Tibial nerve (tissue), 4 donors: ENCODE data around the gene ZNF486. TPM values are rescaled to one million over a fixed set of nuclear protein-coding genes. Genes with fewer than 3 reads are reported as not detected.
"Not testable (repeated sequence)": the region's sequence is repeated elsewhere in the genome, so short reads cannot be mapped to it uniquely, and the experiment has no call there.

Source experiments
- DNase-seq, 2 donors: peaks; one replicate each; pipeline ENCODE4 v3.0.0-alpha.2; 2019; ENCODE audit warnings: low spot score in 2 of 2
- H3K27ac ChIP-seq, 4 donors: fragments of 200-600 bp; sonication (generic) in 3 of 4; one replicate each; pipeline ENCODE4 v1.5.1; 2017 to 2019; ENCODE audit warnings: mild to moderate bottlenecking in 1 of 4
- H3K27me3 ChIP-seq, 2 donors: fragments of 200-600 bp; sonication (generic) in 1 of 2; one replicate each; pipeline versions ENCODE4 v1.5.1 to v1.6.0; 2017 to 2019
- H3K36me3 ChIP-seq, 3 donors: fragments of 200-600 bp; sonication (generic); one replicate each; pipeline ENCODE4 v1.5.1; 2018 to 2019
- H3K4me1 ChIP-seq, 4 donors: fragments of 200-600 bp; sonication (generic) in 3 of 4; one replicate each; pipeline ENCODE4 v1.5.1; 2017 to 2019
- H3K4me3 ChIP-seq, 4 donors: fragments of 200-600 bp; sonication (generic) in 3 of 4; one replicate each; pipeline ENCODE4 v1.5.1; 2017 to 2019; ENCODE audit warnings: mild to moderate bottlenecking in 1 of 4, moderate library complexity in 1 of 4
- H3K9me3 ChIP-seq, 4 donors: fragments of 200-600 bp; sonication (generic) in 3 of 4; one replicate each; pipeline ENCODE4 v1.5.1; 2017 to 2019
- EP300 ChIP-seq, 2 donors: sonication (generic); formaldehyde crosslinking; IDR thresholded peaks; one replicate each; pipeline ENCODE4 v1.6.1; 2017; ENCODE audit warnings: antibody characterized with exemption in 2 of 2, mild to moderate bottlenecking in 1 of 2
- POLR2A ChIP-seq, 2 donors: fragments of 450-650 bp; IDR thresholded peaks; one replicate each; pipeline ENCODE4 v1.6.1; 2017; ENCODE audit warnings: antibody characterized with exemption in 2 of 2, mild to moderate bottlenecking in 2 of 2, moderate library complexity in 2 of 2
- WGBS, 2 donors: methylation state at CpG; one replicate each; pipeline ENCODE4 v1.1.5; 2018; 5-methylcytosine and 5-hydroxymethylcytosine counted together
- total RNA-seq, 4 donors: library from RNA; depleted of rRNA; stranded (reverse); fragments of >200 nt; gene quantifications; one replicate each; pipeline ENCODE4 v1.1.0, GENCODE V29; 2016
- TF ChIP-seq, protein P1 (sequence below), 5 experiments: fragments of 200-600 bp in 3 of 5; fragments of 450-650 bp in 2 of 5; sonication (generic) in 3 of 5; IDR thresholded peaks; one replicate each; pipeline ENCODE4 v1.5.1; 2016 to 2019; ENCODE audit warnings: antibody characterized with exemption in 5 of 5, mild to moderate bottlenecking in 3 of 5, moderate library complexity in 2 of 5

ZNF486 gene
- total RNA-seq, 4 donors from 2014 or later: 2.7 to 5.5 (median 3.7) TPM

DNA sequence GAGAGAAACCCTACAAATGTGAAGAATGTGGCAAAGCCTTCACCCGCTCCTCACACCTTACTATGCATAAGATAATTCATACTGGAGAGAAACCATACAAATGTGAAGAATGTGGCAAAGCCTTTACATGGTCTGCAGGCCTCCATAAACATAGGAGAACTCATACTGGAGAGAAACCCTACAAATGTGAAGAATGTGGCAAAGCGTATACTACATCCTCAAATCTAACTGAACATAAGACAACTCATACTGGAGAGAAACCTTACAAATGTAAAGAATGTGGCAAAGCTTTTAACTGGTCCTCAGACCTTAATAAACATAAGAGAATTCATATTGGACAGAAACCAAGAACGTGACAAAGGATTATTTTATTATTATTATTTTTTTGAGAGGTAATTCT lies 30.7 kb downstream of the ZNF486 start:
- WGBS, 2 donors: 99% methylated on average over 3 of the region's 3 CpGs
- H3K4me3 ChIP-seq: no peak overlapping the region

GRCh38 chr19:20209051-20209450 lies 42.0 kb downstream of the ZNF486 start:
- H3K36me3 ChIP-seq: no peaks in the 10 kb centered on the region
- DNase-seq: no peak
- 44 to 54% methylated on average over 2 of the region's 2 CpGs for WGBS, 2 donors
- H3K4me3 ChIP-seq: no peak overlapping the region
- TF ChIP-seq, protein P1, sequence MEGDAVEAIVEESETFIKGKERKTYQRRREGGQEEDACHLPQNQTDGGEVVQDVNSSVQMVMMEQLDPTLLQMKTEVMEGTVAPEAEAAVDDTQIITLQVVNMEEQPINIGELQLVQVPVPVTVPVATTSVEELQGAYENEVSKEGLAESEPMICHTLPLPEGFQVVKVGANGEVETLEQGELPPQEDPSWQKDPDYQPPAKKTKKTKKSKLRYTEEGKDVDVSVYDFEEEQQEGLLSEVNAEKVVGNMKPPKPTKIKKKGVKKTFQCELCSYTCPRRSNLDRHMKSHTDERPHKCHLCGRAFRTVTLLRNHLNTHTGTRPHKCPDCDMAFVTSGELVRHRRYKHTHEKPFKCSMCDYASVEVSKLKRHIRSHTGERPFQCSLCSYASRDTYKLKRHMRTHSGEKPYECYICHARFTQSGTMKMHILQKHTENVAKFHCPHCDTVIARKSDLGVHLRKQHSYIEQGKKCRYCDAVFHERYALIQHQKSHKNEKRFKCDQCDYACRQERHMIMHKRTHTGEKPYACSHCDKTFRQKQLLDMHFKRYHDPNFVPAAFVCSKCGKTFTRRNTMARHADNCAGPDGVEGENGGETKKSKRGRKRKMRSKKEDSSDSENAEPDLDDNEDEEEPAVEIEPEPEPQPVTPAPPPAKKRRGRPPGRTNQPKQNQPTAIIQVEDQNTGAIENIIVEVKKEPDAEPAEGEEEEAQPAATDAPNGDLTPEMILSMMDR (IDR thresholded peaks at IDR 0.05): no peak
- TF ChIP-seq EP300 (IDR thresholded peaks at IDR 0.05) (no peak), POLR2A (IDR thresholded peaks at IDR 0.05) (no peak)
- H3K4me1 ChIP-seq: no peaks in the 10 kb centered on the region
- H3K27ac ChIP-seq: no peak overlapping the region
- H3K27me3 ChIP-seq: no peaks in the 10 kb centered on the region
- peaks cover 0 to under 1% (median 0%) of the 10 kb centered on the region in 4 donors for H3K9me3 ChIP-seq

More for the DNA sequence above, 30.7 kb downstream of the ZNF486 start:
- H3K27me3 ChIP-seq: no peaks in the 10 kb centered on the region
- peaks cover 0 to 76% (median 22%) of the 10 kb centered on the region in 4 donors for H3K9me3 ChIP-seq
- TF ChIP-seq POLR2A (IDR thresholded peaks at IDR 0.05): no peak
- TF ChIP-seq, protein P1 (IDR thresholded peaks at IDR 0.05): no peak
- no peak for TF ChIP-seq EP300 (IDR thresholded peaks at IDR 0.05)
- DNase-seq: no peak
- H3K4me1 ChIP-seq: no peaks in the 10 kb centered on the region
- H3K36me3 ChIP-seq: peaks cover 0 to 74% (median 13%) of the 10 kb centered on the region in 3 donors
- H3K27ac ChIP-seq: no peak overlapping the region

- not testable (repeated sequence) for H3K36me3 ChIP-seq, H3K27me3 ChIP-seq, DNase-seq, H3K9me3 ChIP-seq, H3K4me1 ChIP-seq, H3K4me3 ChIP-seq, H3K27ac ChIP-seq
- WGBS, 2 donors: 70 to 84% methylated on average over 20 to 26 of the region's 26 CpGs
Measured at GRCh38 chr19:20214366-20214765, 47.4 kb downstream of the ZNF486 start.

GRCh38 chr19:20221605-20222004 lies 54.6 kb downstream of the ZNF486 start:
- H3K4me3 ChIP-seq, H3K9me3 ChIP-seq, DNase-seq, H3K27ac ChIP-seq, H3K36me3 ChIP-seq, H3K4me1 ChIP-seq, H3K27me3 ChIP-seq: not testable (repeated sequence)
- WGBS, 2 donors: 58 to 64% methylated on average over 1 of the region's 1 CpG

DNA sequence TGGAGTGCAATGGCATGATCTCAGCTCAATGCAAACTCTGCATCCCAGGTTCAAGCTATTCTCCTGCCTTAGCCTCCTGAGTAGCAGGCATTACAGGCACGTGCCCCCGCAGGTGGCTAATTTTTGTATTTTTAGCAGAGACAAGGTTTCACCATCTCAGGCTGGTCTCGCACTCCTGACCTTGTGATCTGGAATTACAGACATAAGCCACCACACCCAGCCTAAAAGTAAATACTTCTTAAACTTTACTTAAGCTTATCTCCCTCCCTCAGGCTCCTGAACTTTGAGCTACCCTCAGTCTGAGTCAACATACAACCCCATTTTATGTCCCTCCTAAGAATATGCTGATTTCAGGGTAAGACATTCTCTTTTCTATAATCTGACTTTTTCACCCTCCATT lies 66.1 kb downstream of the ZNF486 start:
- H3K4me1 ChIP-seq: peaks cover 0 to 6% (median 0%) of the 10 kb centered on the region in 4 donors
- no peaks in the 10 kb centered on the region for H3K27me3 ChIP-seq
- H3K9me3 ChIP-seq: peaks cover 0 to 24% (median 0%) of the 10 kb centered on the region in 4 donors
- H3K4me3 ChIP-seq: no peak overlapping the region
- WGBS, 2 donors: 85 to 91% methylated on average over 3 of the region's 3 CpGs
- H3K36me3 ChIP-seq: no peaks in the 10 kb centered on the region
- no peak overlapping the region for H3K27ac ChIP-seq
- TF ChIP-seq EP300 (IDR thresholded peaks at IDR 0.05) (no peak), POLR2A (IDR thresholded peaks at IDR 0.05) (no peak)
- TF ChIP-seq, protein P1 (IDR thresholded peaks at IDR 0.05): no peak
- no peak for DNase-seq

GRCh38 chr19:20235156-20235555 lies 68.1 kb downstream of the ZNF486 start:
- Histone ChIP-seq H3K9me3 (peaks cover 0 to 15% (median 0%) of the 10 kb centered on the region in 4 donors), H3K27ac (no peak overlapping the region), H3K27me3 (no peaks in the 10 kb centered on the region), H3K4me3 (no peak overlapping the region), H3K36me3 (no peaks in the 10 kb centered on the region), H3K4me1 (peaks cover 0 to 6% (median 0%) of the 10 kb centered on the region in 4 donors)
- TF ChIP-seq, protein P1 (IDR thresholded peaks at IDR 0.05): no peak
- no peak for TF ChIP-seq POLR2A (IDR thresholded peaks at IDR 0.05)
- TF ChIP-seq EP300 (IDR thresholded peaks at IDR 0.05): no peak
- WGBS, 2 donors: 92 to 97% methylated on average over 8 of the region's 8 CpGs
- no peak for DNase-seq
